Hepatocyte (in vitro differentiated cells): ENCODE measurements around the gene HECW1. TPM values are rescaled to one million over a fixed set of nuclear protein-coding genes. Genes with fewer than 3 reads are reported as not detected.
"Not testable (repeated sequence)": the region's sequence is repeated elsewhere in the genome, so short reads cannot be mapped to it uniquely, and the experiment has no call there.

Experiments
- DNase-seq: peaks from one replicate; pipeline ENCODE4 v3.0.0-alpha.2; 2016; ENCODE audit warnings: low spot score
- H2AFZ ChIP-seq: fragments of 200-600 bp; sonication (generic); 2 replicates; pipeline ENCODE4 v1.6.0; 2016; ENCODE audit warnings: antibody characterized with exemption, mild to moderate bottlenecking
- H3K27ac ChIP-seq: fragments of 200-600 bp; sonication (generic); 2 replicates; pipeline ENCODE4 v1.5.1; 2016; ENCODE audit warnings: mild to moderate bottlenecking
- H3K27me3 ChIP-seq: fragments of 200-600 bp; sonication (generic); 2 replicates; pipeline ENCODE4 v1.6.1; 2016
- H3K36me3 ChIP-seq: fragments of 200-600 bp; sonication (generic); replicated peaks from 2 replicates; pipeline ENCODE4 v1.5.1; 2016; ENCODE audit warnings: low read depth; ENCODE audit not compliant: insufficient read depth
- H3K4me1 ChIP-seq: fragments of 200-600 bp; sonication (generic); 2 replicates; pipeline ENCODE4 v1.5.1; 2016; ENCODE audit warnings: mild to moderate bottlenecking, moderate library complexity; ENCODE audit not compliant: insufficient read depth
- H3K4me2 ChIP-seq: fragments of 200-600 bp; sonication (generic); 2 replicates; pipeline ENCODE4 v1.6.0; 2016
- H3K4me3 ChIP-seq: fragments of 200-600 bp; sonication (generic); 2 replicates; pipeline ENCODE4 v1.5.1; 2016; ENCODE audit warnings: mild to moderate bottlenecking
- H3K79me2 ChIP-seq: fragments of 200-600 bp; sonication (generic); 2 replicates; pipeline ENCODE4 v1.6.0; 2017; ENCODE audit warnings: mild to moderate bottlenecking
- H3K9me2 ChIP-seq: fragments of 200-600 bp; sonication (generic); replicated peaks from 2 replicates; pipeline ENCODE4 v1.6.0; 2017; ENCODE audit warnings: mild to moderate bottlenecking; ENCODE audit not compliant: insufficient read depth
- H3K9me3 ChIP-seq: fragments of 200-600 bp; sonication (generic); 2 replicates; pipeline ENCODE4 v1.5.1; 2016; ENCODE audit warnings: low read depth, mild to moderate bottlenecking
- H4K20me1 ChIP-seq: fragments of 200-600 bp; sonication (generic); 2 replicates; pipeline ENCODE4 v1.6.0; 2016; ENCODE audit warnings: mild to moderate bottlenecking; ENCODE audit not compliant: insufficient read depth, poor library complexity, severe bottlenecking
- EZH2 ChIP-seq: fragments of 200-600 bp; sonication (generic); IDR thresholded peaks from 2 replicates; pipeline ENCODE4 v1.6.1; 2016; ENCODE audit warnings: antibody characterized with exemption, mild to moderate bottlenecking, borderline replicate concordance
- EZH2phosphoT487 ChIP-seq: fragments of 200-600 bp; sonication (generic); IDR thresholded peaks from one replicate; pipeline ENCODE4 v1.6.1; 2018; ENCODE audit warnings: antibody characterized with exemption, mild to moderate bottlenecking, low read depth, moderate library complexity; ENCODE audit not compliant: unreplicated experiment, severe bottlenecking
- WGBS: methylation state at CpG from one replicate; pipeline ENCODE4 v1.1.6; 2016; ENCODE audit warnings: low lambda C conversion rate; ENCODE audit errors: missing lambda C conversion rate; 5-methylcytosine and 5-hydroxymethylcytosine counted together
- polyA plus RNA-seq: library from polyadenylated mRNA; unstranded; fragments of >200 nt; fragmentation: Nextera tagmentation; extraction: Ambion mirVana; gene quantifications from 2 replicates; pipeline ENCODE4 v1.2.1, GENCODE V29; 2016
- total RNA-seq: library from RNA; depleted of rRNA; stranded (reverse); fragments of >200 nt; gene quantifications from 2 replicates; pipeline ENCODE4 v1.2.3, GENCODE V29; 2014
- TF ChIP-seq, protein P1 (sequence below): fragments of 200-600 bp; sonication (generic); IDR thresholded peaks from 2 replicates; pipeline ENCODE4 v1.5.1; 2016; ENCODE audit warnings: antibody characterized with exemption, mild to moderate bottlenecking; ENCODE audit not compliant: poor library complexity

The HECW1 gene
- total and polyA plus RNA-seq, 2 experiments from 2014 or later = 1.5 to 7.6 TPM

DNA sequence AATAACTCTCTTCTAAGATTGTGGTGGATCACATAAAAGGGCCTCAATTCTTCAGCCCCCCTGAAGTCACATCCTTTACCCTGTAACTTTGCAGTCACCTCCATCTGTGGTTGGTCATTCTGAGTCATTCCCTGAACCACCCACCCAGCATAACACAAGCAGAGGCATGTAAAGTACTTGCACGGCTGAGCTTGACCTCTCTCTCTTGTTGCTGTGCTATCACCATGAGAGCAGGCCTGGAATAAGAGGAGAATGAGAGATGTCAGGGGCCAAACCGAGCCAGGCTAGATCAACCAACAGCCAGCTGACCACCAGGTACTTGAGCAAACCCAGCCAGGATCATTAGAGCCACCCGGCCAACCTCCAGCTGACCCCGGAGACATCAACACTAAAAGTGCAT is 457.0 kb downstream of the HECW1 start:
- TF ChIP-seq, protein P1, sequence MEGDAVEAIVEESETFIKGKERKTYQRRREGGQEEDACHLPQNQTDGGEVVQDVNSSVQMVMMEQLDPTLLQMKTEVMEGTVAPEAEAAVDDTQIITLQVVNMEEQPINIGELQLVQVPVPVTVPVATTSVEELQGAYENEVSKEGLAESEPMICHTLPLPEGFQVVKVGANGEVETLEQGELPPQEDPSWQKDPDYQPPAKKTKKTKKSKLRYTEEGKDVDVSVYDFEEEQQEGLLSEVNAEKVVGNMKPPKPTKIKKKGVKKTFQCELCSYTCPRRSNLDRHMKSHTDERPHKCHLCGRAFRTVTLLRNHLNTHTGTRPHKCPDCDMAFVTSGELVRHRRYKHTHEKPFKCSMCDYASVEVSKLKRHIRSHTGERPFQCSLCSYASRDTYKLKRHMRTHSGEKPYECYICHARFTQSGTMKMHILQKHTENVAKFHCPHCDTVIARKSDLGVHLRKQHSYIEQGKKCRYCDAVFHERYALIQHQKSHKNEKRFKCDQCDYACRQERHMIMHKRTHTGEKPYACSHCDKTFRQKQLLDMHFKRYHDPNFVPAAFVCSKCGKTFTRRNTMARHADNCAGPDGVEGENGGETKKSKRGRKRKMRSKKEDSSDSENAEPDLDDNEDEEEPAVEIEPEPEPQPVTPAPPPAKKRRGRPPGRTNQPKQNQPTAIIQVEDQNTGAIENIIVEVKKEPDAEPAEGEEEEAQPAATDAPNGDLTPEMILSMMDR = no peak
- TF ChIP-seq EZH2 (no peak), EZH2phosphoT487 (no peak)
- Histone ChIP-seq H4K20me1 (no peaks in the 10 kb centered on the region), H3K79me2 (no peaks in the 10 kb centered on the region), H3K27ac (no peak overlapping the region), H3K9me2 (no peaks in the 10 kb centered on the region), H3K4me3 (no peak overlapping the region), H3K36me3 (no peaks in the 10 kb centered on the region), H3K27me3 (no peaks in the 10 kb centered on the region), H3K9me3 (no peaks in the 10 kb centered on the region), H2AFZ (no peak overlapping the region), H3K4me1 (no peaks in the 10 kb centered on the region), H3K4me2 (no peak overlapping the region)
- DNase-seq = no peak
- 74% methylated on average over 4 of the region's 4 CpGs for WGBS

DNA sequence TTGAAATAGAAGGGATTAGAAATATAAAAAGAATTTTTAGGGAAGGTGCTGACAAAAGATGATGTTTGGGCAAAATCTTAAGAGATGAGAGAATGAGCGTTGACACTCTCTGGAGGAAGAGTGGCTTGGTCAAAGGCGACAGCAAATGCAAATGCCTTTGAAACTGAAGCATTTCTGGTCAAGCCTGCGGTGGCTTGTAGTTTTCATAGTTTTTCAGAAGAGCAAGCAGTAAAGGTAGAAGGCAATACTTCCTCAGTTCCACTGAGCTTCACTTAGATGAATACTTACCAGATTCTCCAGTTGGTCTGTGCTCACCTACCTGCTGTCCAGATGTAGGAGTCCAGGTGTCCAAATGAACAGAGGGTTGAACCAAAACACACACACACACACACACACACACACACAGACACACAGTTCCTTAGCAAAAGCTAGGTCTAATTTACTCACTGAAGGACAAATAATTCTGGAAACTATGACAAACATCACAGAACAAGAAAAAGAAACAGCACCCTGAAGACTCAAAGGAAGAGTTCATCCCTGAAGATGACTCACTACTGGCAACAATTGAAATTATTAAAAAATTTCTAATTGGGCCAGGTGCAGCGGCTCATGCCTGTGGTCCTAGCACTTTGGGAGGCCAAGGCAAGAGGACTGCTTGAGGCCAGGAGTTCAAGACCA is 458.4 kb downstream of the HECW1 start:
- H3K4me1 ChIP-seq = no peaks in the 10 kb centered on the region
- WGBS = 93% methylated on average over 4 of the region's 4 CpGs
- TF ChIP-seq, protein P1 = no peak
- TF ChIP-seq EZH2phosphoT487 (no peak), EZH2 (no peak)

DNA sequence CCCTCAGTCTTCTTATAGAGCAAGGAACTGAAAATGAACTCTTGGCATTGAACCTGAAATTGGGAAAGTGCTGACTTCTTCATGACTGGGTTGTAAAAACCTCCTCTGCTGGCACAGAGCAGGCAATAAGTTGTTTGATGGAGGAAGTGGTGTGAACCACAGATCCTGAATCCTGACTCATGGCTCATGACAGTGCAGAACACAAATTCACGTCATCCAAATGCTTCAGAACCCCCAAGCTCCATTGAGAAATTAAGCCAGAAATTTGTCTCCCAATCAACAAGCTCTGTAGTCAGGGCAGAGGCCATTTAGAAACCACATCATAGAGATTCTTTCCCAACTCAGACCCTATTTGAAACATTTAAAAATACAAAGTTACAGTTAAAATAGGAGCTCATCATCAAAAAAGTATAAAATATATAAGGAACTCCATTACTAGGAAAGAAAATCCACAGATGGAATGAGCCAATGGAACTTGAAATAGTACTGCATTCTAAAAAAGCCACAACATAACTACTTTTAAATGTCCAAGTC is 460.1 kb downstream of the HECW1 start:
- 58% methylated on average over 1 of the region's 1 CpG for WGBS
- Histone ChIP-seq H3K4me2 (no peak overlapping the region), H3K27ac (peak overlapping the region; percentile 58)

More for the DNA sequence above, 458.4 kb downstream of the HECW1 start:
- no peak overlapping the region for H3K27ac ChIP-seq
- H2AFZ ChIP-seq = no peak overlapping the region
- H4K20me1 ChIP-seq = no peaks in the 10 kb centered on the region
- H3K4me2 ChIP-seq = no peak overlapping the region
- DNase-seq = no peak
- no peaks in the 10 kb centered on the region for H3K9me3 ChIP-seq
- no peaks in the 10 kb centered on the region for H3K79me2 ChIP-seq
- no peaks in the 10 kb centered on the region for H3K9me2 ChIP-seq
- H3K36me3 ChIP-seq = no peaks in the 10 kb centered on the region
- H3K4me3 ChIP-seq = no peak overlapping the region
- no peaks in the 10 kb centered on the region for H3K27me3 ChIP-seq

DNA sequence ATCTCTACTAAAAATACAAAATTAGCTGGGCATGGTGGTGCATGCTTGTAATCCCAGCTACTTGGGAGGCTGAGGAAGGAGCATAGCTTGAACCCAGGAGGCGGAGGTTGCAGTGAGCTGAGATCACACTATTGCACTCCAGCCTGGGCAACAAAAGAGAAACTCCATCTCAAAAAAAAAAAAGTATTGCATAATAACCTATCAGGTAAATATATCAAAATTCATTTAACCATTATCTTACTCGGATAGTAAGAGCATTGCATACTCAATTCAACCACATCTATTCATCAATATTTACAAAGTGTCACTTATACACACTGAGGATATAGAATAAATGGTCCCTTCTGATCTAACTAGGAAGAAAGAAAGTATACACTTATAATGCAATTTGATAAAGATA is 461.4 kb downstream of the HECW1 start:
- H3K9me3 ChIP-seq, H3K27ac ChIP-seq, H3K79me2 ChIP-seq, H4K20me1 ChIP-seq, H3K36me3 ChIP-seq, DNase-seq, H3K4me2 ChIP-seq, H3K9me2 ChIP-seq, H2AFZ ChIP-seq, H3K4me3 ChIP-seq, H3K4me1 ChIP-seq, H3K27me3 ChIP-seq: not testable (repeated sequence)
- 95% methylated on average over 2 of the region's 2 CpGs for WGBS

More for the DNA sequence above, 460.1 kb downstream of the HECW1 start:
- Histone ChIP-seq H4K20me1 (no peaks in the 10 kb centered on the region), H3K9me3 (no peaks in the 10 kb centered on the region), H3K4me3 (no peak overlapping the region), H2AFZ (peak overlapping the region; percentile 35), H3K36me3 (no peaks in the 10 kb centered on the region), H3K9me2 (no peaks in the 10 kb centered on the region), H3K27me3 (no peaks in the 10 kb centered on the region), H3K4me1 (no peaks in the 10 kb centered on the region), H3K79me2 (no peaks in the 10 kb centered on the region)
- TF ChIP-seq EZH2 (no peak), EZH2phosphoT487 (no peak)
- TF ChIP-seq, protein P1 = no peak
- peak; percentile 16 for DNase-seq
